ENCODE data around the gene SPR.

- TF ChIP-seq, protein P1, sequence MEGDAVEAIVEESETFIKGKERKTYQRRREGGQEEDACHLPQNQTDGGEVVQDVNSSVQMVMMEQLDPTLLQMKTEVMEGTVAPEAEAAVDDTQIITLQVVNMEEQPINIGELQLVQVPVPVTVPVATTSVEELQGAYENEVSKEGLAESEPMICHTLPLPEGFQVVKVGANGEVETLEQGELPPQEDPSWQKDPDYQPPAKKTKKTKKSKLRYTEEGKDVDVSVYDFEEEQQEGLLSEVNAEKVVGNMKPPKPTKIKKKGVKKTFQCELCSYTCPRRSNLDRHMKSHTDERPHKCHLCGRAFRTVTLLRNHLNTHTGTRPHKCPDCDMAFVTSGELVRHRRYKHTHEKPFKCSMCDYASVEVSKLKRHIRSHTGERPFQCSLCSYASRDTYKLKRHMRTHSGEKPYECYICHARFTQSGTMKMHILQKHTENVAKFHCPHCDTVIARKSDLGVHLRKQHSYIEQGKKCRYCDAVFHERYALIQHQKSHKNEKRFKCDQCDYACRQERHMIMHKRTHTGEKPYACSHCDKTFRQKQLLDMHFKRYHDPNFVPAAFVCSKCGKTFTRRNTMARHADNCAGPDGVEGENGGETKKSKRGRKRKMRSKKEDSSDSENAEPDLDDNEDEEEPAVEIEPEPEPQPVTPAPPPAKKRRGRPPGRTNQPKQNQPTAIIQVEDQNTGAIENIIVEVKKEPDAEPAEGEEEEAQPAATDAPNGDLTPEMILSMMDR (IDR thresholded peaks at IDR 0.05; ENCODE audit: insufficient read depth, low read length, poor library complexity, severe bottlenecking): no peak
- TF ChIP-seq EZH2phosphoT487 (conservative IDR thresholded peaks at IDR 0.05; ENCODE audit: low read length): no peak
Measured at GRCh38 chr2:72894514-72894913, 7.3 kb downstream of the SPR start.
